OCI-LY3 (cell line): ENCODE results near the gene CDHR3.

Source experiments
- EZH2phosphoT487 ChIP-seq: fragments of 200-600 bp; shearing (Covaris generic); IDR thresholded peaks from 2 replicates; pipeline ENCODE4 v1.6.1; 2018; ENCODE audit warnings: antibody characterized with exemption, mixed run types, low read depth
- TF ChIP-seq, protein P1 (sequence below): fragments of 200-600, 300-600 bp; sonication (generic); IDR thresholded peaks from 2 replicates; pipeline ENCODE4 v1.5.1; 2014; ENCODE audit warnings: antibody characterized with exemption, low read length, low read depth

DNA sequence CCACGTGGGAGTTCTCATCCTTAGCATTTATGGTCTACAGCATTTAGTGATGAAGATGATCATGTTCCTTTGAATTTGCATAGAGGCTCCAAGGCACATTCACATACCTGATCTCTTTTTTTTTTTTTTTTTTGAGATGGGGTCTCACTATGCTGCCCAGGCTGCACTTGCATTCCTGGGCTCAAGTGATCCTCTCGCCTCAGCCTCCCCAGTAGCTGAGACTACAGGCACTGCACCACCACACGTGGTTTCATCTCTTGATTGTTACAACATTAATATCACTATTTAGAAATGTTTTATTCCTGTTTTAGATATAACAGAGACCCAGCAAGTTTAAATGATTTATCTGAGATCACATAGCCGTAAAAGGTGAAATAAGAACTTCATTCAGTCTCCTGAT, 13.8 kb downstream of the CDHR3 start:
- TF ChIP-seq, protein P1, sequence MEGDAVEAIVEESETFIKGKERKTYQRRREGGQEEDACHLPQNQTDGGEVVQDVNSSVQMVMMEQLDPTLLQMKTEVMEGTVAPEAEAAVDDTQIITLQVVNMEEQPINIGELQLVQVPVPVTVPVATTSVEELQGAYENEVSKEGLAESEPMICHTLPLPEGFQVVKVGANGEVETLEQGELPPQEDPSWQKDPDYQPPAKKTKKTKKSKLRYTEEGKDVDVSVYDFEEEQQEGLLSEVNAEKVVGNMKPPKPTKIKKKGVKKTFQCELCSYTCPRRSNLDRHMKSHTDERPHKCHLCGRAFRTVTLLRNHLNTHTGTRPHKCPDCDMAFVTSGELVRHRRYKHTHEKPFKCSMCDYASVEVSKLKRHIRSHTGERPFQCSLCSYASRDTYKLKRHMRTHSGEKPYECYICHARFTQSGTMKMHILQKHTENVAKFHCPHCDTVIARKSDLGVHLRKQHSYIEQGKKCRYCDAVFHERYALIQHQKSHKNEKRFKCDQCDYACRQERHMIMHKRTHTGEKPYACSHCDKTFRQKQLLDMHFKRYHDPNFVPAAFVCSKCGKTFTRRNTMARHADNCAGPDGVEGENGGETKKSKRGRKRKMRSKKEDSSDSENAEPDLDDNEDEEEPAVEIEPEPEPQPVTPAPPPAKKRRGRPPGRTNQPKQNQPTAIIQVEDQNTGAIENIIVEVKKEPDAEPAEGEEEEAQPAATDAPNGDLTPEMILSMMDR, result no peak
- no peak for TF ChIP-seq EZH2phosphoT487
